Ishikawa (cell line): ENCODE data around the gene C1GALT1C1L.

ENCODE experiments used
- CEBPB ChIP-seq: IDR thresholded peaks from 2 replicates; pipeline ENCODE4 v1.6.1; 2012
- CREB1 ChIP-seq: IDR thresholded peaks from 2 replicates; pipeline ENCODE4 v1.6.1; 2012; ENCODE audit warnings: low read depth
- EGR1 ChIP-seq: IDR thresholded peaks from 2 replicates; pipeline ENCODE4 v1.6.1; 2012
- EP300 ChIP-seq: IDR thresholded peaks from 2 replicates; pipeline ENCODE4 v1.6.1; 2012; ENCODE audit warnings: borderline replicate concordance
- FOXM1 ChIP-seq: IDR thresholded peaks from 2 replicates; pipeline ENCODE4 v1.6.1; 2012; ENCODE audit warnings: low read depth, borderline replicate concordance
- MAX ChIP-seq: IDR thresholded peaks from 2 replicates; pipeline ENCODE4 v1.6.1; 2012
- NFIC ChIP-seq: IDR thresholded peaks from 2 replicates; pipeline ENCODE4 v1.6.1; 2012
- RAD21 ChIP-seq: IDR thresholded peaks from 2 replicates; pipeline ENCODE4 v1.6.1; 2012; ENCODE audit warnings: low read depth
- REST ChIP-seq: IDR thresholded peaks from 2 replicates; pipeline ENCODE4 v1.6.1; 2012; ENCODE audit warnings: low read depth, mild to moderate bottlenecking
- TAF1 ChIP-seq: IDR thresholded peaks from 2 replicates; pipeline ENCODE4 v1.6.1; 2012; ENCODE audit warnings: low read depth, mild to moderate bottlenecking
- TCF12 ChIP-seq: IDR thresholded peaks from 2 replicates; pipeline ENCODE4 v1.6.1; 2012; ENCODE audit warnings: low read depth
- TEAD4 ChIP-seq: IDR thresholded peaks from 2 replicates; pipeline ENCODE4 v1.6.1; 2012
- USF1 ChIP-seq: IDR thresholded peaks from 2 replicates; pipeline ENCODE4 v1.6.1; 2012
- YY1 ChIP-seq: IDR thresholded peaks from 2 replicates; pipeline ENCODE4 v1.6.1; 2012; ENCODE audit warnings: low read depth
- ZBTB7A ChIP-seq: IDR thresholded peaks from 2 replicates; pipeline ENCODE4 v1.6.1; 2012; ENCODE audit warnings: low read depth

The C1GALT1C1L gene

GRCh38 chr2:43717322-43717721 is 41.1 kb upstream of the C1GALT1C1L start:
- TF ChIP-seq TEAD4 (no peak), ZBTB7A (no peak), YY1 (no peak), USF1 (no peak), MAX (no peak), RAD21 (no peak)

GRCh38 chr2:43715300-43716098 is 39.3 kb upstream of the C1GALT1C1L start:
- TF ChIP-seq CREB1 (no peak), CEBPB (no peak), ZBTB7A (no peak), MAX (no peak), USF1 (no peak), RAD21 (no peak), NFIC (no peak), TAF1 (no peak), TEAD4 (no peak), EP300 (no peak), EGR1 (no peak), TCF12 (no peak), FOXM1 (no peak), REST (no peak), YY1 (no peak)

GRCh38 chr2:43714164-43714563 is 37.9 kb upstream of the C1GALT1C1L start:
- no peak for TF ChIP-seq TAF1
- no peak for TF ChIP-seq EP300
- TF ChIP-seq FOXM1, result no peak
- TF ChIP-seq YY1, result no peak
- TF ChIP-seq CEBPB, result no peak
- no peak for TF ChIP-seq MAX
- TF ChIP-seq NFIC, result no peak
- TF ChIP-seq EGR1, result no peak
- no peak for TF ChIP-seq USF1
- no peak for TF ChIP-seq TEAD4
- TF ChIP-seq ZBTB7A, result no peak
- no peak for TF ChIP-seq REST
- TF ChIP-seq RAD21, result no peak
- no peak for TF ChIP-seq TCF12

GRCh38 chr2:43710866-43711265 is 34.6 kb upstream of the C1GALT1C1L start:
- no peak for TF ChIP-seq ZBTB7A
- TF ChIP-seq YY1, result no peak
- no peak for TF ChIP-seq TCF12
- TF ChIP-seq NFIC, result no peak
- no peak for TF ChIP-seq CREB1
- no peak for TF ChIP-seq MAX
- no peak for TF ChIP-seq CEBPB
- TF ChIP-seq USF1, result no peak
- TF ChIP-seq FOXM1, result no peak
- no peak for TF ChIP-seq TAF1
- TF ChIP-seq EP300, result no peak
- no peak for TF ChIP-seq TEAD4
- no peak for TF ChIP-seq RAD21
- no peak for TF ChIP-seq REST
- no peak for TF ChIP-seq EGR1
